Breast epithelium (tissue), 4 donors: Measurements from ENCODE around the gene VDAC1. TPM values are rescaled to one million over a fixed set of nuclear protein-coding genes. Genes with fewer than 3 reads are reported as not detected.

Experiments
- DNase-seq, 2 donors: peaks; one replicate each; pipeline ENCODE4 v3.0.0-alpha.2; 2019; ENCODE audit warnings: low spot score in 2 of 2
- H3K27ac ChIP-seq, 2 donors: fragments of 200-600 bp; sonication (generic) in 1 of 2; one replicate each; pipeline ENCODE4 v1.5.1; 2016 to 2019; ENCODE audit warnings: mild to moderate bottlenecking in 1 of 2
- H3K27me3 ChIP-seq, 2 donors: fragments of 200-600 bp; sonication (generic) in 1 of 2; one replicate each; pipeline versions ENCODE4 v1.5.1 to v1.6.0; 2017 to 2019; ENCODE audit warnings: control low read depth in 1 of 2, mild to moderate bottlenecking in 1 of 2
- H3K36me3 ChIP-seq: fragments of 200-600 bp; one replicate; pipeline ENCODE4 v1.5.1; 2019
- H3K4me1 ChIP-seq, 2 donors: fragments of 200-600 bp; sonication (generic); one replicate each; pipeline ENCODE4 v1.5.1; 2016 to 2019; ENCODE audit warnings: control low read depth in 1 of 2
- H3K4me3 ChIP-seq, 3 donors: fragments of 200-600 bp; sonication (generic); 1 replicate in 2 of 3; 2 replicates in 1 of 3; pipeline ENCODE4 v1.5.1; 2016 to 2019; ENCODE audit warnings: mild to moderate bottlenecking in 3 of 3, moderate library complexity in 2 of 3
- H3K9me3 ChIP-seq, 2 donors: fragments of 200-600 bp; sonication (generic) in 1 of 2; one replicate each; pipeline ENCODE4 v1.5.1; 2016 to 2019; ENCODE audit warnings: control low read depth in 1 of 2
- CTCF ChIP-seq, 3 donors: fragments of 450-650 bp; IDR thresholded peaks; one replicate each; pipeline ENCODE4 v1.5.1; 2016 to 2017; ENCODE audit warnings: antibody characterized with exemption in 3 of 3, mild to moderate bottlenecking in 3 of 3, moderate library complexity in 3 of 3
- POLR2A ChIP-seq: fragments of 450-650 bp; IDR thresholded peaks from one replicate; pipeline ENCODE4 v1.6.1; 2016; ENCODE audit warnings: antibody characterized with exemption, mild to moderate bottlenecking, moderate library complexity
- POLR2AphosphoS5 ChIP-seq, 3 donors: sonication (generic); formaldehyde crosslinking; IDR thresholded peaks; one replicate each; pipeline ENCODE4 v1.6.1; 2017; ENCODE audit warnings: antibody characterized with exemption in 3 of 3
- intact Hi-C: fragments of 100-400 bp; cut with DNase I; formaldehyde crosslinking; loops from one replicate; pipeline ENCODE4 v1.15.1; 2023; ENCODE audit warnings: low total_unique reads
- total RNA-seq, 3 donors: library from RNA; depleted of rRNA; stranded (reverse); fragments of >200 nt; gene quantifications; one replicate each; pipeline ENCODE4 v1.1.0, GENCODE V29; 2016

VDAC1 gene
- total RNA-seq, 3 donors from 2014 or later, result 113 to 141 (median 118) TPM

- TF ChIP-seq POLR2A (no peak), POLR2AphosphoS5 (IDR thresholded peaks at IDR 0.05) (no peak), CTCF (IDR thresholded peaks at IDR 0.05) (no peak)
- no peaks in the 10 kb centered on the region for H3K27me3 ChIP-seq
- no peak overlapping the region for H3K4me3 ChIP-seq
- DNase-seq, result no peak
- no peaks in the 10 kb centered on the region for H3K4me1 ChIP-seq
- H3K27ac ChIP-seq, result no peak overlapping the region
- intact Hi-C loops, result no loop called here
- H3K9me3 ChIP-seq, result no peaks in the 10 kb centered on the region
- H3K36me3 ChIP-seq, result no peaks in the 10 kb centered on the region
Measured at GRCh38 chr5:133933670-133934295, 71.0 kb downstream of the VDAC1 start.

- H3K27ac ChIP-seq, result no peak overlapping the region
- H3K4me3 ChIP-seq, result no peak overlapping the region
- DNase-seq, result no peak
- H3K9me3 ChIP-seq, result no peaks in the 10 kb centered on the region
- no peaks in the 10 kb centered on the region for H3K27me3 ChIP-seq
- intact Hi-C loops, result no loop called here
- no peaks in the 10 kb centered on the region for H3K36me3 ChIP-seq
- H3K4me1 ChIP-seq, result no peaks in the 10 kb centered on the region
- TF ChIP-seq POLR2AphosphoS5 (IDR thresholded peaks at IDR 0.05) (no peak), POLR2A (no peak), CTCF (IDR thresholded peaks at IDR 0.05) (no peak)
Measured at GRCh38 chr5:133933169-133933509, 71.6 kb downstream of the VDAC1 start.

GRCh38 chr5:133932441-133933168 is 72.2 kb downstream of the VDAC1 start:
- no peaks in the 10 kb centered on the region for H3K36me3 ChIP-seq
- H3K27ac ChIP-seq, result no peak overlapping the region
- H3K4me1 ChIP-seq, result no peaks in the 10 kb centered on the region
- TF ChIP-seq POLR2AphosphoS5 (IDR thresholded peaks at IDR 0.05) (no peak), POLR2A (no peak), CTCF (IDR thresholded peaks at IDR 0.05) (no peak)
- no peaks in the 10 kb centered on the region for H3K27me3 ChIP-seq
- H3K9me3 ChIP-seq, result no peaks in the 10 kb centered on the region
- H3K4me3 ChIP-seq, result no peak overlapping the region
- intact Hi-C loops, result no loop called here
- DNase-seq, result no peak

GRCh38 chr5:133931546-133931945 is 73.2 kb downstream of the VDAC1 start:
- TF ChIP-seq POLR2AphosphoS5 (IDR thresholded peaks at IDR 0.05), result no peak
- no peak for TF ChIP-seq CTCF (IDR thresholded peaks at IDR 0.05)
- no peak for TF ChIP-seq POLR2A
- Histone ChIP-seq H3K4me3 (no peak overlapping the region), H3K27ac (no peak overlapping the region), H3K36me3 (no peaks in the 10 kb centered on the region), H3K4me1 (no peaks in the 10 kb centered on the region), H3K27me3 (no peaks in the 10 kb centered on the region), H3K9me3 (no peaks in the 10 kb centered on the region)
- DNase-seq, result no peak
- intact Hi-C loops, result no loop called here

- no peak for TF ChIP-seq POLR2A
- intact Hi-C loops, result no loop called here
- DNase-seq, result no peak
- Histone ChIP-seq H3K27me3 (no peaks in the 10 kb centered on the region), H3K9me3 (no peaks in the 10 kb centered on the region), H3K4me3 (no peak overlapping the region), H3K4me1 (no peaks in the 10 kb centered on the region), H3K27ac (no peak overlapping the region), H3K36me3 (no peaks in the 10 kb centered on the region)
Measured at GRCh38 chr5:133930813-133931090, 74.0 kb downstream of the VDAC1 start.
